ENCODE data around the gene PSMD14. TPM values are rescaled to one million over a fixed set of nuclear protein-coding genes. Genes with fewer than 3 reads are reported as not detected.
"Not testable (repeated sequence)": the region's sequence is repeated elsewhere in the genome, so short reads cannot be mapped to it uniquely, and the experiment has no call there.

PSMD14 gene
- total RNA-seq, 2 donors from 2014 or later = 25.2 to 59.5 TPM

- Histone ChIP-seq H3K36me3 (peaks cover 6% of the 10 kb centered on the region), H3K4me3 (no peak overlapping the region), H3K27me3 (replicated peaks; ENCODE audit: insufficient read depth) (no peaks in the 10 kb centered on the region), H3K4me1 (ENCODE audit: control insufficient read depth in 1 of 2, low read depth in 2 of 2) (peaks cover 17 to 21% of the 10 kb centered on the region in 2 donors), H3K9me3 (no peaks in the 10 kb centered on the region), H3K27ac (no peak overlapping the region)
- TF ChIP-seq CTCF (IDR thresholded peaks at IDR 0.05) = no peak
- DNase-seq (ENCODE audit: low spot score) (no peak), ATAC-seq (ENCODE audit: insufficient number of reproducible peaks, low FRiP score, low read depth) (no peak)
Measured at GRCh38 chr2:161327582-161327981, 19.4 kb downstream of the PSMD14 start.

DNA sequence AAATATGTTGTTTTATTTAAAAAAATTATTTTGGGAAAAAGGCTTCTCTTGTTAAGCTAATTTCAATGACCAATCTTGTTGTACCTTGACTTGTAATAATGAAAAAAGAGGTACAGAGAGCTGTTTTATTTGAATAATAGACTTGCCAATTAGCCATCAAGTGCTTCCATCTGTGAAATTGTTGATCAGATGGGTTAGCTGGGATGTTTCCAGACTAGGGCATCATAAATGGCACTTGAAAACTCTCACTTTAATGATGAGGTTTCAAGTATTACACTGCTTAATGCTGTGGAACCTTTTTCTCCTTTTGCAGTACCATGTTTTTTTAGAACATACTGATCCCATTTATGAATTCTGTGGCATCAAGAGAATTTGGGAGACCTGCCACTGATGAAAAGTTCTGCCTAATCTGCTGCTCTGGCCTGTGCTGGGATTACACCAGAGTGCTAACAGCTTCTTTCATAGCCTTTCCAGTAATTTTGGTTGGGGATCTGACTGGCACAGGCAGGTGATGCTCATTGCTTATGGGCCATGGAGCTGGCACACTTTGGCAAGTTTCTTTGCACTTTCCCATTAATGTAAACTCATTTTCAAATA lies 24.2 kb downstream of the PSMD14 start:
- H3K27ac ChIP-seq = peak overlapping the region; percentile 60 to 71
- no peak overlapping the region for H3K4me3 ChIP-seq
- peaks cover 16 to 22% of the 10 kb centered on the region in 2 donors for H3K4me1 ChIP-seq (ENCODE audit: control insufficient read depth in 1 of 2, low read depth in 2 of 2)
- ATAC-seq (ENCODE audit: insufficient number of reproducible peaks, low FRiP score, low read depth) (peak; percentile 79), DNase-seq (ENCODE audit: low spot score) (no peak)
- no peaks in the 10 kb centered on the region for H3K9me3 ChIP-seq
- H3K36me3 ChIP-seq = no peaks in the 10 kb centered on the region
- H3K27me3 ChIP-seq (replicated peaks; ENCODE audit: insufficient read depth) = no peaks in the 10 kb centered on the region
- peak; percentile 22 for TF ChIP-seq CTCF (IDR thresholded peaks at IDR 0.05)

- Histone ChIP-seq H3K27ac (no peak overlapping the region), H3K4me1 (ENCODE audit: control insufficient read depth in 1 of 2, low read depth in 2 of 2) (peaks cover 16 to 22% of the 10 kb centered on the region in 2 donors), H3K27me3 (replicated peaks; ENCODE audit: insufficient read depth) (no peaks in the 10 kb centered on the region), H3K36me3 (no peaks in the 10 kb centered on the region), H3K9me3 (no peaks in the 10 kb centered on the region), H3K4me3 (no peak overlapping the region)
- DNase-seq (ENCODE audit: low spot score) (no peak), ATAC-seq (ENCODE audit: insufficient number of reproducible peaks, low FRiP score, low read depth) (no peak)
- no peak for TF ChIP-seq CTCF (IDR thresholded peaks at IDR 0.05)
Measured at GRCh38 chr2:161335626-161336025, 27.4 kb downstream of the PSMD14 start.

DNA sequence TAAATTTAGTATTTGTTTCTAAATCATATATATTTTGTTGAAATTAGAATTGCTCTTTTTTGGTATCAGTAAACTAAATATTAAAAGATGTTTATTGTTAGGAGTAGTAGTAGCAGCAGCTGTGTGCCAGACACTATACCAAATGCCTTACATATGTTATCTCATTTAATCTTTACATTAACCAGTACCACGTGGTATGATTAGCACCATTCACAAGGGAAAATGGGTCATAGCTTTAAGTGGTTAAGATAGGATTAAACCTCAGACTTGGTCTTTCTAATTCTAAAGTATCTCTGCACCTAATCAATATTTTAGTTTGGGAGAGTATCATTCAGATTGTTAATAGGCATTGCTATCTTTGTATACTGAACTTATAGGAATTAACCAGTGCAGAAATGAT lies 29.0 kb downstream of the PSMD14 start:
- Histone ChIP-seq H3K27ac (no peak overlapping the region), H3K36me3 (no peaks in the 10 kb centered on the region), H3K27me3 (replicated peaks; ENCODE audit: insufficient read depth) (no peaks in the 10 kb centered on the region), H3K4me3 (no peak overlapping the region), H3K9me3 (no peaks in the 10 kb centered on the region), H3K4me1 (ENCODE audit: control insufficient read depth in 1 of 2, low read depth in 2 of 2) (peaks cover 12 to 13% of the 10 kb centered on the region in 2 donors)
- no peak for ATAC-seq (ENCODE audit: insufficient number of reproducible peaks, low FRiP score, low read depth)
- no peak for TF ChIP-seq CTCF (IDR thresholded peaks at IDR 0.05)
- no peak for DNase-seq (ENCODE audit: low spot score)

DNA sequence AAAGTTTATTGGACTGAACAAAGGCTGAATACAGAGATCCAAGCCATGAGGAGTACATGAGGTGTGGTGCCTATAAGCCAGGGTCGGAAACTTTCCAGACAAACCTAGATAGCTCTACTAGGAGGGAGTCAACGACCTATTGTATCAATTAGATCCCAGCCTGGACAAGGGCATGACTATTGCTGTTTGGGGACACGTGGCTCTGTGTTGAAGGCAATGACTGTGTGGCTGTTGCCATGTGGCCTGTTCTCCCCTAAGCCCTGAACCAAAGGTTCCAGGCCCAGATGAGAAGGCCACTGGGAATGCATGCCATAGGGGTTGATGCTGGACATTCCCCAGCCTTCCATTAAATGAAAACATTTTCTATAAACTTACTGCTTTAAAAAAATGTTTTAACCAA lies 31.3 kb downstream of the PSMD14 start:
- not testable (repeated sequence) for H3K36me3 ChIP-seq; H3K27ac ChIP-seq; H3K9me3 ChIP-seq; ATAC-seq (ENCODE audit: insufficient number of reproducible peaks, low FRiP score, low read depth); H3K27me3 ChIP-seq (replicated peaks; ENCODE audit: insufficient read depth); DNase-seq (ENCODE audit: low spot score); H3K4me1 ChIP-seq (ENCODE audit: control insufficient read depth in 1 of 2, low read depth in 2 of 2); H3K4me3 ChIP-seq

DNA sequence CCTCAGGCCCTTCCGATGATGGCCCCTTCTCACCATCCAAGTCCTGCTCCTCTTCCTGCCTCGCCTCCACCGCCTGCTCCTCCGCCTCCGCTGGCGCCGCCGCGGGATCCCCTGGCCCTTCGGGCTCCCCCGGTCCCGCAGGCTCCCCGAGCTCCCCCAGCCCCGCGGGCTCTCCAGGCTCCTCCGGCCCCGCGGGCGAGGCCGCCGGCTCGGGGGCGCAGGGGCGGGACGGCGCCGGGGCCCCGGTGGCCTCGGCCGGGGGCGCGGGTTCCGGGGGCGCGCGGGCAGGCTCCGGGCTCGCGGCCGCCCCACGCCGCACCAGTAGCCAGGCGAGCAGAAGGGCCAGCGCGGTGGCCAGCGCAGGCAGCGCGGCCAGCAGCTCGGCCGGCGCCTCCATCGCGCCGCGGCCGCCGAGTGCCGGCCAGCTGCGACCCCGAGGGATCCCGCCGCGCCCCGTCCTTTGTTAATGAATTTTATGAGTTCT lies 32.7 kb downstream of the PSMD14 start:
- not testable (repeated sequence) for ATAC-seq (ENCODE audit: insufficient number of reproducible peaks, low FRiP score, low read depth); H3K36me3 ChIP-seq; H3K9me3 ChIP-seq; H3K4me1 ChIP-seq (ENCODE audit: control insufficient read depth in 1 of 2, low read depth in 2 of 2); H3K27me3 ChIP-seq (replicated peaks; ENCODE audit: insufficient read depth); DNase-seq (ENCODE audit: low spot score); H3K27ac ChIP-seq
- H3K4me3 ChIP-seq = peak overlapping the region; percentile 42

Data from thoracic aorta (tissue), 2 donors.